IMR-90 (cell line): ENCODE results near the gene POLR2E. TPM values are rescaled to one million over a fixed set of nuclear protein-coding genes. Genes with fewer than 3 reads are reported as not detected.
"Not testable (repeated sequence)": the region's sequence is repeated elsewhere in the genome, so short reads cannot be mapped to it uniquely, and the experiment has no call there.

Experiments used
- ATAC-seq: fragments of 200-7000 bp; cut with Tn5 transposase; 2 replicates; pipeline ENCODE4 v1.9.1; 2020; ENCODE audit warnings: low read depth, mild to moderate bottlenecking, moderate library complexity
- BruUV-seq: library from RNA; stranded (reverse); fragments of 400-500 nt; replicated peaks from 2 replicates; lab custom pipeline; 2021; lab: Mats Ljungman, UMichigan
- CTCF ChIA-PET: fragments of 300-600 bp; formaldehyde crosslinking; extraction: SDS; loops from one replicate; lab custom pipeline; 2021; ENCODE audit warnings: antibody characterized with exemption; lab: Yijun Ruan, JAX
- POLR2A ChIA-PET: fragments of 300-600 bp; sonication (Branson Sonifier 250); formaldehyde crosslinking; loops from one replicate; lab custom pipeline; 2022; ENCODE audit warnings: antibody characterized with exemption; ENCODE audit not compliant: unreplicated experiment; lab: Charles Lee
- DNase-seq: peaks from one replicate; pipeline ENCODE4 v3.0.0; 2013
- H2AFZ ChIP-seq: replicated peaks from 2 replicates; pipeline ENCODE3; 2013; ENCODE audit warnings: low read length, mild to moderate bottlenecking; ENCODE audit not compliant: poor library complexity
- H2AK5ac ChIP-seq: 2 replicates; pipeline ENCODE4 v1.6.1; 2013; ENCODE audit warnings: low read depth, low read length, inconsistent platforms
- H2AK9ac ChIP-seq: replicated peaks from 2 replicates; pipeline ENCODE3; 2013; ENCODE audit warnings: mild to moderate bottlenecking, low read depth, low read length, moderate library complexity; ENCODE audit not compliant: poor library complexity
- H2BK120ac ChIP-seq: 2 replicates; pipeline ENCODE4 v1.6.1; 2013; ENCODE audit warnings: low read depth, low read length, inconsistent platforms
- H2BK15ac ChIP-seq: 3 replicates; pipeline ENCODE4 v1.6.1; 2013; ENCODE audit warnings: low read depth, low read length, inconsistent platforms
- H2BK20ac ChIP-seq: 2 replicates; pipeline ENCODE4 v1.6.1; 2013; ENCODE audit warnings: low read depth, mild to moderate bottlenecking, inconsistent platforms, low read length, moderate library complexity
- H2BK5ac ChIP-seq: 2 replicates; pipeline ENCODE4 v1.6.1; 2013; ENCODE audit warnings: mild to moderate bottlenecking, low read depth, low read length, inconsistent platforms; ENCODE audit not compliant: poor library complexity, severe bottlenecking
- H3K14ac ChIP-seq: replicated peaks from 2 replicates; pipeline ENCODE4 v1.6.1; 2013; ENCODE audit warnings: low read depth, low read length, inconsistent platforms
- H3K18ac ChIP-seq: 2 replicates; pipeline ENCODE4 v1.6.1; 2013; ENCODE audit warnings: low read depth, low read length, control low read depth
- H3K23ac ChIP-seq: 2 replicates; pipeline ENCODE4 v1.6.1; 2013; ENCODE audit warnings: low read depth, low read length, inconsistent platforms
- H3K27ac ChIP-seq: 2 replicates; pipeline ENCODE4 v1.5.1; 2013; ENCODE audit warnings: mild to moderate bottlenecking, control low read depth, low read length; ENCODE audit not compliant: insufficient read depth
- H3K27me3 ChIP-seq: 2 replicates; pipeline ENCODE4 v1.6.1; 2013; ENCODE audit warnings: low read length; ENCODE audit not compliant: control insufficient read depth, insufficient read depth
- H3K36me3 ChIP-seq: 2 replicates; pipeline ENCODE4 v1.6.1; 2013; ENCODE audit warnings: low read length, mixed read lengths; ENCODE audit not compliant: control insufficient read depth, insufficient read depth
- H3K4ac ChIP-seq: 2 replicates; pipeline ENCODE4 v1.6.1; 2013; ENCODE audit warnings: low read depth, low read length, inconsistent platforms
- H3K4me1 ChIP-seq: 2 replicates; pipeline ENCODE4 v1.6.1; 2013; ENCODE audit warnings: low read length, mixed read lengths; ENCODE audit not compliant: control insufficient read depth, insufficient read depth
- H3K4me2 ChIP-seq: 2 replicates; pipeline ENCODE4 v1.6.1; 2013; ENCODE audit warnings: low read depth, mild to moderate bottlenecking, control low read depth, low read length, moderate library complexity
- H3K4me3 ChIP-seq: 2 replicates; pipeline ENCODE4 v1.5.1; 2013; ENCODE audit warnings: low read depth, mild to moderate bottlenecking, control low read depth, low read length, moderate library complexity; ENCODE audit not compliant: insufficient read depth
- H3K56ac ChIP-seq: 2 replicates; pipeline ENCODE4 v1.6.1; 2013; ENCODE audit warnings: low read length, inconsistent platforms; ENCODE audit not compliant: insufficient read depth; ENCODE audit errors: extremely low read depth
- H3K79me1 ChIP-seq, 2 experiments: 2 replicates each; pipeline ENCODE4 v1.6.1; 2013; ENCODE audit warnings: low read length in 2 of 2, inconsistent platforms in 1 of 2, low read depth in 1 of 2
- H3K9ac ChIP-seq: 2 replicates; pipeline ENCODE4 v1.6.1; 2013; ENCODE audit warnings: low read depth, low read length, control low read depth
- H3K9me1 ChIP-seq: 2 replicates; pipeline ENCODE4 v1.6.1; 2013; ENCODE audit warnings: low read length, inconsistent platforms; ENCODE audit not compliant: insufficient read depth
- H3K9me3 ChIP-seq: 2 replicates; pipeline ENCODE4 v1.6.1; 2013; ENCODE audit warnings: low read length; ENCODE audit not compliant: control insufficient read depth, insufficient read depth
- H4K20me1 ChIP-seq: 2 replicates; pipeline ENCODE4 v1.6.1; 2013; ENCODE audit warnings: low read length, inconsistent platforms; ENCODE audit not compliant: insufficient read depth
- H4K5ac ChIP-seq: 2 replicates; pipeline ENCODE4 v1.6.1; 2013; ENCODE audit warnings: mild to moderate bottlenecking, low read depth, low read length, control low read depth
- H4K8ac ChIP-seq, 2 experiments: 2 replicates each; pipeline ENCODE4 v1.6.1; 2013; ENCODE audit warnings: low read depth in 2 of 2, low read length in 2 of 2, control low read depth in 1 of 2, inconsistent platforms in 1 of 2
- H4K91ac ChIP-seq: 2 replicates; pipeline ENCODE4 v1.6.1; 2013; ENCODE audit warnings: low read depth, low read length, inconsistent platforms; ENCODE audit not compliant: insufficient read depth
- BHLHE40 ChIP-seq: fragments of 150-350 bp; IDR thresholded peaks from 2 replicates; pipeline ENCODE4 v1.6.1; 2016; ENCODE audit warnings: mild to moderate bottlenecking, low read depth, low read length
- NFE2L2 ChIP-seq: fragments of 150-350 bp; IDR thresholded peaks from 2 replicates; pipeline ENCODE4 v1.6.1; 2016; ENCODE audit warnings: low read depth, mild to moderate bottlenecking, low read length
- RAD21 ChIP-seq: IDR thresholded peaks from 2 replicates; pipeline ENCODE4 v1.6.1; 2012; ENCODE audit warnings: low read length, improper control_type of control experiment
- WGBS, 2 experiments: methylation state at CpG; one replicate each; pipeline versions ENCODE4 v1.1.5 to v1.1.7; 2013; ENCODE audit warnings: missing lambda C conversion rate in 2 of 2; ENCODE audit not compliant: insufficient read length in 1 of 2; ENCODE audit errors: extremely low coverage in 2 of 2; 5-methylcytosine and 5-hydroxymethylcytosine counted together
- dilution Hi-C: fragments of 300-500 bp; cut with HindIII; formaldehyde crosslinking; loops from one replicate; pipeline ENCODE4 v1.14.3; 2018; ENCODE audit warnings: low sequenced_read_pairs; ENCODE audit not compliant: unreplicated experiment
- in situ Hi-C: fragments of 300-500 bp; cut with MboI; formaldehyde crosslinking; loops from 3 replicates; pipeline ENCODE4 v1.14.3; 2019; ENCODE audit warnings: low sequenced_read_pairs, inconsistent platforms, mixed read lengths
- intact Hi-C: fragments of 100-400 bp; cut with micrococcal nuclease; formaldehyde crosslinking; loops from 2 replicates; pipeline ENCODE4 v1.10.0; 2022
- polyA plus RNA-seq, 3 experiments: library from polyadenylated mRNA; depleted of rRNA; stranded (reverse); fragments of >200 nt; gene quantifications; 2 replicates each; pipeline ENCODE4 v1.2.3, GENCODE V29; 2012; ENCODE audit warnings: low replicate concordance in 1 of 3
- total RNA-seq: library from RNA; depleted of rRNA; stranded (reverse); fragments of >200 nt; gene quantifications from 2 replicates; pipeline ENCODE4 v1.2.3, GENCODE V29; 2012

The POLR2E gene
- total and polyA plus RNA-seq, 2 of the 4 experiments (the other 2 are of a cell fraction), result 294 to 391 TPM

- dilution Hi-C loops (no loop called here), in situ Hi-C loops (no loop called here), intact Hi-C loops (no loop called here)
- peaks cover 19% of the 10 kb centered on the region for H4K20me1 ChIP-seq
- ChIA-PET POLR2A (no interaction called here), CTCF (interaction anchor here (0.6 kb wide), 1 partner anchor 78 kb away, joined by 3 read pairs; no protein-coding TSS in a partner anchor)
- H3K79me1 ChIP-seq, result peaks cover 11 to 30% of the 10 kb centered on the region in 2 experiments
- H3K4me2 ChIP-seq, result no peak overlapping the region
- no peak overlapping the region for H3K56ac ChIP-seq
- H4K5ac ChIP-seq, result no peak overlapping the region
- no peak overlapping the region for H3K14ac ChIP-seq
- DNase-seq, result no peak
- no peak overlapping the region for H4K8ac ChIP-seq
- H2AK5ac ChIP-seq, result no peak overlapping the region
- H2BK15ac ChIP-seq, result no peak overlapping the region
- no peak overlapping the region for H3K4ac ChIP-seq
- no peak overlapping the region for H3K27ac ChIP-seq
- H3K9me3 ChIP-seq, result no peaks in the 10 kb centered on the region
- H3K4me3 ChIP-seq, result no peak overlapping the region
- no peak overlapping the region for H3K9ac ChIP-seq
- H3K4me1 ChIP-seq, result peaks cover 11% of the 10 kb centered on the region
- BruUV-seq, result no TSS peak
- no peaks in the 10 kb centered on the region for H3K27me3 ChIP-seq
- WGBS, 2 experiments, result 90% methylated on average over 18 of the region's 35 CpGs; no CpG with 5 or more reads in 1 of the 2 experiments
- no peak overlapping the region for H2BK120ac ChIP-seq
- no peaks in the 10 kb centered on the region for H3K9me1 ChIP-seq
- TF ChIP-seq NFE2L2, result no peak
- no peak for TF ChIP-seq RAD21
- no peak for TF ChIP-seq BHLHE40
- H3K18ac ChIP-seq, result no peak overlapping the region
- peaks cover 83% of the 10 kb centered on the region for H3K36me3 ChIP-seq
- H2AFZ ChIP-seq, result no peak overlapping the region
- no peak overlapping the region for H3K23ac ChIP-seq
- peak overlapping the region; percentile 28 for H2AK9ac ChIP-seq
- ATAC-seq, result no peak
- H4K91ac ChIP-seq, result no peak overlapping the region
- no peak overlapping the region for H2BK20ac ChIP-seq
- no peak overlapping the region for H2BK5ac ChIP-seq
Observed at GRCh38 chr19:1115646-1116420, 20.7 kb upstream of the POLR2E start.

DNA sequence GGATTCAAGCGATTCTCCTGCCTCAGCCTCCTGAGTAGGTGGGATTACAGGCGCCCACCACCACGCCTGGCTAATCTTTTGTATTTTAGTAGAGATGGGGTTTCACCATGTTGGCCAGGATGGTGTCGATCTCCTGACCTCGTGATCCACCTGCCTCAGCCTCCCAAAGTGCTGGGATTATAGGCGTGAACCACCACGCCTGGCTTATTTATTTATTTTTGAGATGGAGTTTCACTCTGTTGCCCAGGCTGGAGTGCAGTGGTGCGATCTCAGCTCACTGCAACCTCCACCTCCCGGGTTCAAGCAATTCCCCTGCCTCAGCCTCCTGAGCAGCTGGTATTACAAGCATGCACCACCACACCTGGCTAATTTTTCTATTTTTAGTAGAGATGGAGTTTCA, 19.6 kb upstream of the POLR2E start:
- H2AK9ac ChIP-seq, ATAC-seq, H3K9me3 ChIP-seq, H2AFZ ChIP-seq, H3K14ac ChIP-seq, H3K9ac ChIP-seq, H4K5ac ChIP-seq, BruUV-seq, dilution Hi-C loops, H3K4me3 ChIP-seq, H3K56ac ChIP-seq, H4K91ac ChIP-seq, H3K4ac ChIP-seq, H3K27ac ChIP-seq, H3K9me1 ChIP-seq, H2BK20ac ChIP-seq, H3K27me3 ChIP-seq, H3K4me2 ChIP-seq, DNase-seq, CTCF ChIA-PET, H2BK5ac ChIP-seq, H3K23ac ChIP-seq, H2BK120ac ChIP-seq, H2AK5ac ChIP-seq, in situ Hi-C loops, H2BK15ac ChIP-seq, H3K18ac ChIP-seq, H4K8ac ChIP-seq: not testable (repeated sequence)
- peaks cover 11 to 26% of the 10 kb centered on the region in 2 experiments for H3K79me1 ChIP-seq
- peaks cover 81% of the 10 kb centered on the region for H3K36me3 ChIP-seq
- intact Hi-C loops, result loop anchor here (5.0 kb wide), 1 partner anchor 78 kb away; no protein-coding TSS in a partner anchor
- H4K20me1 ChIP-seq, result peaks cover 26% of the 10 kb centered on the region
- peaks cover 11% of the 10 kb centered on the region for H3K4me1 ChIP-seq
- POLR2A ChIA-PET, result interaction anchor here (0.6 kb wide), 1 partner anchor 86 kb away, joined by 16 read pairs; no protein-coding TSS in a partner anchor
- no CpG with 5 or more reads among the region's 9 CpGs for WGBS, 2 experiments
